ENCODE data around the gene KY. TPM values are rescaled to one million over a fixed set of nuclear protein-coding genes. Genes with fewer than 3 reads are reported as not detected.

Gene KY
- total RNA-seq, 1 donor from 2014 or later: not detected

DNA sequence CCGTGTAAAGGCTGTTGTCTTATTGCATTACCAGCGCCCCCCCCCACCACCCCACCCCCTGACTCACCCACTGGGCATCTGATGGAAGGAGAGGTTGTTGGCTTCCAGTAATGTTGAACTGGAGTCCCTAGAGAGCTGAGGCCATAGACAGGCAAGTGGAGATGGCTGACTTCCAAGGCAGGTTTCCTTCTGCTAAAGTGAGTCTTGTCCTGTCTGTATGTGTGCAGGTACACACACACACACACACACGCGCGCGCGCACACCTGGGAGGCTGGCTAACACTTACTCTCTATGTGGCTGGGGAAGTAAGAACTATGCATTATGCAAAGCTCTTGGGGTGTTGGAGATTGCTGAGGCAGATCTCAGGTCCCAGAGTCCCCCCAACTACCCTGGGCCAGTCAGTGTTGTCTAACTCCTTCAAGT lies 1.6 kb upstream of the KY start:
- Mint-ChIP-seq H3K27me3 (ENCODE audit: unreplicated experiment) (peaks cover 13% of the 10 kb centered on the region), H3K4me3 (ENCODE audit: unreplicated experiment) (no peak overlapping the region)
- DNase-seq (ENCODE audit: extremely low spot score, unreplicated experiment): peak; percentile 64

DNA sequence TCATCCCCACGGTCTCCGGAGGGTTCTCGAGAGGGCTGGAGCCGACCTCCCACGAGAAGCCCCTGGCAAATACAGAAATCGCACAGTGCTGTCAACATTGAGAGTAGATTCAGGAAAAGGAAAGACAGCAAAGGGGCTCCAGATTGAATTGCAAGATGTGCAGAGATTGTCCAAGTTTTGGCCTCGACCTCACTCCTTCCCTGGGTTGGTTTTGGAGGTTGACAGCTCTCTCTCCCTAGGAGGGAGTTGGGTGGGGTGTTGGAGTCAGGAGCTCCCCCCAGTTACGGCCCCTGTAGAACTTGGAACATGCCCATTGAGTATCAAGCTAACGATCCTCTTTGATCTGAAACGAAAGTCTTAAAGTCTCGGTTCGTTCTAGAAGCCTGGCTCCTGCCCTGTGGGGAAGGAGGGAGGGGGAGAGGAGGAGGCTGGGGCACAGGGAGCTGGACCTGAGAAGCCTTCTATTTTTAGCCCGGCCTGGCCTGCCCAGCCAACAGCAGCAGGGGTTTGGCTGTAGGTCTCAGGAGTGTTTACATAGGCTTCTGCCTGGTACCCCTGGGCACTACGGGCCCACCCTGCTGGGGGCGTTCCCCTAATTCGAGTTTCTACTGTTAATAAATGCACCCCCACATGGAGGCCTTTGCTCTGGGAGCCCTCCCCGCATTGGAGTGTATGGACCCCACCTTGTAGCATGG lies 672 bp upstream of the KY start:
- TF ChIP-seq, protein P1, sequence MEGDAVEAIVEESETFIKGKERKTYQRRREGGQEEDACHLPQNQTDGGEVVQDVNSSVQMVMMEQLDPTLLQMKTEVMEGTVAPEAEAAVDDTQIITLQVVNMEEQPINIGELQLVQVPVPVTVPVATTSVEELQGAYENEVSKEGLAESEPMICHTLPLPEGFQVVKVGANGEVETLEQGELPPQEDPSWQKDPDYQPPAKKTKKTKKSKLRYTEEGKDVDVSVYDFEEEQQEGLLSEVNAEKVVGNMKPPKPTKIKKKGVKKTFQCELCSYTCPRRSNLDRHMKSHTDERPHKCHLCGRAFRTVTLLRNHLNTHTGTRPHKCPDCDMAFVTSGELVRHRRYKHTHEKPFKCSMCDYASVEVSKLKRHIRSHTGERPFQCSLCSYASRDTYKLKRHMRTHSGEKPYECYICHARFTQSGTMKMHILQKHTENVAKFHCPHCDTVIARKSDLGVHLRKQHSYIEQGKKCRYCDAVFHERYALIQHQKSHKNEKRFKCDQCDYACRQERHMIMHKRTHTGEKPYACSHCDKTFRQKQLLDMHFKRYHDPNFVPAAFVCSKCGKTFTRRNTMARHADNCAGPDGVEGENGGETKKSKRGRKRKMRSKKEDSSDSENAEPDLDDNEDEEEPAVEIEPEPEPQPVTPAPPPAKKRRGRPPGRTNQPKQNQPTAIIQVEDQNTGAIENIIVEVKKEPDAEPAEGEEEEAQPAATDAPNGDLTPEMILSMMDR (IDR thresholded peaks at IDR 0.05): no peak
- Mint-ChIP-seq H3K27me3 (ENCODE audit: unreplicated experiment) (peaks cover 12% of the 10 kb centered on the region), H3K4me1 (ENCODE audit: unreplicated experiment) (peaks cover 15% of the 10 kb centered on the region), H3K9me3 (ENCODE audit: unreplicated experiment) (no peaks in the 10 kb centered on the region), H3K36me3 (ENCODE audit: unreplicated experiment) (no peaks in the 10 kb centered on the region), H3K27ac (ENCODE audit: unreplicated experiment) (no peak overlapping the region), H3K4me3 (ENCODE audit: unreplicated experiment) (peak overlapping the region; percentile 70)
- DNase-seq (ENCODE audit: extremely low spot score, unreplicated experiment): peak; percentile 78

More for the DNA sequence above, 1.6 kb upstream of the KY start:
- TF ChIP-seq, protein P1 (IDR thresholded peaks at IDR 0.05): no peak
- H3K36me3 Mint-ChIP-seq (ENCODE audit: unreplicated experiment): no peaks in the 10 kb centered on the region
- peaks cover 15% of the 10 kb centered on the region for H3K4me1 Mint-ChIP-seq (ENCODE audit: unreplicated experiment)
- no peak overlapping the region for H3K27ac Mint-ChIP-seq (ENCODE audit: unreplicated experiment)
- H3K9me3 Mint-ChIP-seq (ENCODE audit: unreplicated experiment): no peaks in the 10 kb centered on the region

DNA sequence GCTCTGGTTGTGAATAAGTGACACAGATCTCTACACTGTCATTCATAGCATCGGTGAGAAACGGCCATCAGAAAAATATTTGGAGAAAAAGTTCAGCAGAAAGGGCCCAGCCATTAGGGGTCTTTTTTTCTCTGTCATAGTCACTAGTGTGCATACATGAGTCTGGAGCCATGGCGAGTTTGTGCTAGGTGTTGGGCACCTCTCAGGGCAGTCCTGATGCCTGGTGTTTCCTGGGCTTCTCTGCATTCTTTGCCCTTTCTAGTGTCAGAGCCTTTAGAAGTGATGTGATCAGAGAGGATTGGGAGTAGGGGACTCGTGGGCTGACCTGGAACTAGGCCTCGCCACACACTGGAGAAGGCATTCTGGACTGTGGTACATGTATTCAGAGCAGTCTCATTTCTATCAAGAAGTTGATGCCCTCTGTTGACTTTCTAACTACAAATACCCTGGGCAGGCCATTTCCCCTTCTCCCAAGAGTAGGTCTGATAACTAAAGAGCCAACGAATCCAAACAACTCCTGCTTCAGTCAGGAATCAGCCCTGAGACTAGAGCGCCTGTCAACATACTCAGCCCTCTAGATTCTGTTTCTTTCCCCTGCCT lies 1.6 kb downstream of the KY start:
- peaks cover 15% of the 10 kb centered on the region for H3K4me1 Mint-ChIP-seq (ENCODE audit: unreplicated experiment)
- no peak overlapping the region for H3K27ac Mint-ChIP-seq (ENCODE audit: unreplicated experiment)
- no peaks in the 10 kb centered on the region for H3K36me3 Mint-ChIP-seq (ENCODE audit: unreplicated experiment)
- H3K4me3 Mint-ChIP-seq (ENCODE audit: unreplicated experiment): no peak overlapping the region
- H3K9me3 Mint-ChIP-seq (ENCODE audit: unreplicated experiment): no peaks in the 10 kb centered on the region
- peak; percentile 59 for DNase-seq (ENCODE audit: extremely low spot score, unreplicated experiment)
- H3K27me3 Mint-ChIP-seq (ENCODE audit: unreplicated experiment): peaks cover 2% of the 10 kb centered on the region
- TF ChIP-seq, protein P1 (IDR thresholded peaks at IDR 0.05): no peak

DNA sequence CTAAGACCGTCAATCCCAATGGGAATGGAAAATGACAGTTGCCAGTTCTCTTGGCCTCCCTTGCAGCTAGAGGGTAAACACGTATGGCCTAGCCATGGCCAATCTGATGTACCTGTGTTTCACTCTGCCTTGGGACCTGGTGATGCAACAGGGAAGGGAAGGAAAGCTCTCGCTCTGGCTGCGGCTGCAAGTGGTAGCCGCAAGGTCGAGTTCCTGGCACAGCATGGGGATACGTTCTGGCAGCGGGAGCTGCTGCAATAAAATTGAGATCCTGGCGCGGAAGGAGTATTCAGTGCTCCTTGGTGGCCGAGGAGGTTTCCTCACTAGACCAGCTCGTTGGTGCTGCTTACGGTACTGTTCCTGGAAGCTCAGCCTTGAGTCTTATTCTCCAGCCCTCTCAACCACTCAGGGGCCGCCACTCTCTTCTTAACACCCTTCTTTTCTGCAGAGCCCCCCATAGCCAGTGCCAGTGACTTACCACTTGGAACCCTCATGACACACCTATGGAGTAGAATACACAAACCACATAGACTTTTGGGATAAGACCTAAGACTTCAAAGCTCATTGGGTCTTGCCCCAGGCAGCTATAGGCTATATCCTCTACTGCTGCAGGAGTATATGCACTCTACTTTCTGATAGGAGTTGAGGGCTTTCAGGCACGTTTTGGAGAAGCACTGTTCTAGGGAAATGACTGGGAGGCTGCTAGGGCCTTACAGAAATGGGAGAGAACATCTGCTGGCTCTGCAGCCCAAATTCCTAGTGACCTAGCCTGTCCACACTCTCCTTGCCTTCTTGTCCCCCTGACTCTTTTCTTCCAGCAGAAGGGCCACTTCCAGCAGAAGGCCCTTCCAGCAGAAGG lies 2.7 kb downstream of the KY start:
- Mint-ChIP-seq H3K9me3 (ENCODE audit: unreplicated experiment) (no peaks in the 10 kb centered on the region), H3K27me3 (ENCODE audit: unreplicated experiment) (no peaks in the 10 kb centered on the region), H3K27ac (ENCODE audit: unreplicated experiment) (no peak overlapping the region), H3K4me1 (ENCODE audit: unreplicated experiment) (peaks cover 15% of the 10 kb centered on the region), H3K4me3 (ENCODE audit: unreplicated experiment) (no peak overlapping the region), H3K36me3 (ENCODE audit: unreplicated experiment) (no peaks in the 10 kb centered on the region)
- DNase-seq (ENCODE audit: extremely low spot score, unreplicated experiment): peak; percentile 53
- TF ChIP-seq, protein P1 (IDR thresholded peaks at IDR 0.05): no peak

DNA sequence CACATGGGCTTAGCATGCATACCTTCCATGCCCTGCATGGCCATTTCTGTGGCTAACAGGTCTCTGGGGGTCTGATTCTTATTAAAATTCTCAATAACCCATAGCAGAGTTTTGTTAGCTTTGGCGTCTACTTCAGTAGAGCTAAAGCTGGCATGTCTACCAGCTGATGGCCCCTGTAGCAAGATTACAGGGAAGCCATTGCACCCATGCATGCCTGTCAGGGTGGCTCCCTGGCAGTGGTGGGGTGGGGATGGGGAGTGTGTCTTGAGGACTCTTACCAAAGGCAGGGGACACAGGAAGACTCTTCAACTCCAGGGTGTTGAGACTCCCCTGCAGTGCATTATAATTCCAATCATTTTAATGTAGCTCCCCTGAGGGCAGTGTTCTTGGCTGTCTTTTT lies 4.7 kb downstream of the KY start:
- H3K27me3 Mint-ChIP-seq (ENCODE audit: unreplicated experiment): peaks cover 3% of the 10 kb centered on the region

More for the DNA sequence above, 4.7 kb downstream of the KY start:
- Mint-ChIP-seq H3K9me3 (ENCODE audit: unreplicated experiment) (no peaks in the 10 kb centered on the region), H3K36me3 (ENCODE audit: unreplicated experiment) (no peaks in the 10 kb centered on the region), H3K4me3 (ENCODE audit: unreplicated experiment) (no peak overlapping the region), H3K27ac (ENCODE audit: unreplicated experiment) (no peak overlapping the region), H3K4me1 (ENCODE audit: unreplicated experiment) (peaks cover 2% of the 10 kb centered on the region)
- TF ChIP-seq, protein P1 (IDR thresholded peaks at IDR 0.05): no peak
- no peak for DNase-seq (ENCODE audit: extremely low spot score, unreplicated experiment)

Measured in osteocyte (in vitro differentiated cells).